Sigmoid colon (tissue), 4 donors: ENCODE results near the gene SOX6.

ENCODE experiments used
- CTCF ChIP-seq, 4 experiments: fragments of 450-650 bp in 3 of 4; fragments of 200-600 bp in 1 of 4; IDR thresholded peaks; one replicate each; pipeline ENCODE4 v1.5.1; 2016 to 2019; ENCODE audit warnings: antibody characterized with exemption in 4 of 4, mild to moderate bottlenecking in 3 of 4, moderate library complexity in 2 of 4
- EP300 ChIP-seq, 4 donors: sonication (generic); formaldehyde crosslinking; IDR thresholded peaks; one replicate each; pipeline ENCODE4 v1.6.1; 2017; ENCODE audit warnings: antibody characterized with exemption in 4 of 4
- POLR2A ChIP-seq, 2 donors: fragments of 450-650 bp; IDR thresholded peaks; one replicate each; pipeline ENCODE4 v1.6.1; 2016; ENCODE audit warnings: antibody characterized with exemption in 2 of 2, mild to moderate bottlenecking in 2 of 2, moderate library complexity in 2 of 2
- POLR2AphosphoS5 ChIP-seq, 4 donors: sonication (generic); formaldehyde crosslinking; IDR thresholded peaks; one replicate each; pipeline ENCODE4 v1.6.1; 2017; ENCODE audit warnings: antibody characterized with exemption in 4 of 4

DNA sequence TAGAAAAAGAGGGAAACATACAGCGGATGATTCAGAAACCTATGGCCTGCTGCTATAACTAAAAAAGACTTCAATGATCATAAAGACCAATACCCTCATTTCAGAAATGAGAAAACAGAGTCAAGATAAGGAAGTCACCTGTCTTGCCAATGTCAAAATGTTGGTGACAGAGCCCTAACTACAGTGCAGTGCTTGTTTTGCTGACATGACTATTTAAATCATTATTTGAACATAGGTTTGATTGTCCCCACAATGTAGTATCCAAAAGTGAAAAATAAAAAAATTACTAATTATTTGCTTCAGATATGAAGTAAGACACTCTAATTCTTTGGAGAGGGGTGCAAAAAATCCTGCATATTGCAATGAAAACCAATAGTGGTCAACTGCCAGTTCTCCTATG is 115.7 kb downstream of the SOX6 start:
- TF ChIP-seq CTCF (IDR thresholded peaks at IDR 0.05) (no peak), EP300 (IDR thresholded peaks at IDR 0.05) (no peak), POLR2AphosphoS5 (IDR thresholded peaks at IDR 0.05) (no peak), POLR2A (IDR thresholded peaks at IDR 0.05) (no peak)
